Neural cell (in vitro differentiated cells): ENCODE data around the gene TLR2. TPM values are rescaled to one million over a fixed set of nuclear protein-coding genes. Genes with fewer than 3 reads are reported as not detected.

Experiments
- H2AFZ ChIP-seq: fragments of 200-600, 300-800 bp; sonication (generic), shearing (Covaris generic); 2 replicates; pipeline ENCODE4 v1.6.0; 2014; ENCODE audit warnings: low read depth, mild to moderate bottlenecking, antibody characterized with exemption, low read length, moderate library complexity
- H3F3A ChIP-seq: fragments of 200-600 bp; shearing (Covaris generic); 2 replicates; pipeline ENCODE4 v1.6.1; 2016; ENCODE audit warnings: mild to moderate bottlenecking, moderate library complexity, mixed read lengths, antibody characterized with exemption, low read length; ENCODE audit not compliant: insufficient read depth, poor library complexity, severe bottlenecking
- H3K27ac ChIP-seq: fragments of 200-600, 300-800 bp; sonication (generic), shearing (Covaris generic); 2 replicates; pipeline ENCODE4 v1.5.1; 2014; ENCODE audit warnings: mild to moderate bottlenecking, low read length, moderate library complexity
- H3K27me3 ChIP-seq: fragments of 300-800, 200-600 bp; sonication (generic), shearing (Covaris generic); 2 replicates; pipeline ENCODE4 v1.6.0; 2014; ENCODE audit warnings: mild to moderate bottlenecking, low read depth, low read length, moderate library complexity; ENCODE audit not compliant: insufficient read depth
- H3K36me3 ChIP-seq: fragments of 300-800, 200-600 bp; sonication (generic), shearing (Covaris generic); 2 replicates; pipeline ENCODE4 v1.5.1; 2014; ENCODE audit warnings: mild to moderate bottlenecking, antibody characterized with exemption, low read length, moderate library complexity; ENCODE audit not compliant: insufficient read depth
- H3K4me2 ChIP-seq: fragments of 300-800, 200-600 bp; sonication (generic), shearing (Covaris generic); 2 replicates; pipeline ENCODE4 v1.6.0; 2014; ENCODE audit warnings: mild to moderate bottlenecking, low read length
- H3K4me3 ChIP-seq: fragments of 300-800, 200-600 bp; sonication (generic), shearing (Covaris generic); 2 replicates; pipeline ENCODE4 v1.5.1; 2014; ENCODE audit warnings: mild to moderate bottlenecking, low read length, moderate library complexity
- H3K79me2 ChIP-seq: fragments of 200-600 bp; shearing (Covaris generic); replicated peaks from 2 replicates; pipeline ENCODE4 v1.6.0; 2014; ENCODE audit warnings: mild to moderate bottlenecking, low read length, moderate library complexity; ENCODE audit not compliant: insufficient read depth
- H3K9ac ChIP-seq: fragments of 300-800, 200-600 bp; sonication (generic), shearing (Covaris generic); 2 replicates; pipeline ENCODE4 v1.6.1; 2016; ENCODE audit warnings: mild to moderate bottlenecking, low read length, mixed read lengths
- H3K9me2 ChIP-seq: fragments of 200-600 bp; shearing (Covaris generic); 2 replicates; pipeline ENCODE4 v1.6.1; 2016; ENCODE audit warnings: mild to moderate bottlenecking, low read length, mixed read lengths; ENCODE audit not compliant: insufficient read depth
- H3K9me3 ChIP-seq: fragments of 200-600, 300-800 bp; sonication (generic), shearing (Covaris generic); 2 replicates; pipeline ENCODE4 v1.6.1; 2016; ENCODE audit warnings: mild to moderate bottlenecking, mixed run types, low read length, moderate library complexity, mixed read lengths
- H4K20me1 ChIP-seq: fragments of 200-600 bp; shearing (Covaris generic); 2 replicates; pipeline ENCODE4 v1.6.1; 2016; ENCODE audit warnings: mild to moderate bottlenecking, mixed run types; ENCODE audit not compliant: insufficient read depth
- CTCF ChIP-seq: fragments of 450-650 bp; IDR thresholded peaks from 2 replicates; pipeline ENCODE4 v1.5.1; 2014; ENCODE audit warnings: antibody characterized with exemption, mild to moderate bottlenecking, moderate library complexity; ENCODE audit not compliant: poor library complexity, severe bottlenecking
- EP300 ChIP-seq: fragments of 450-650 bp; conservative IDR thresholded peaks from 2 replicates; pipeline ENCODE4 v1.6.1; 2014; ENCODE audit warnings: antibody characterized with exemption, mild to moderate bottlenecking, moderate library complexity; ENCODE audit not compliant: poor library complexity, severe bottlenecking
- EZH2 ChIP-seq: fragments of 200-600, 300-800 bp; shearing (Covaris generic), sonication (generic); IDR thresholded peaks from 2 replicates; pipeline ENCODE4 v1.6.1; 2014; ENCODE audit warnings: antibody characterized with exemption, low read length, borderline replicate concordance, mild to moderate bottlenecking; ENCODE audit not compliant: insufficient read depth, poor library complexity, severe bottlenecking
- MXI1 ChIP-seq: fragments of 450-650 bp; conservative IDR thresholded peaks from 2 replicates; pipeline ENCODE4 v1.6.1; 2014; ENCODE audit warnings: antibody characterized with exemption, mild to moderate bottlenecking; ENCODE audit not compliant: poor library complexity, severe bottlenecking
- POLR2AphosphoS5 ChIP-seq: IDR thresholded peaks from 2 replicates; pipeline ENCODE4 v1.6.1; 2012
- RAD21 ChIP-seq: fragments of 450-650 bp; conservative IDR thresholded peaks from 2 replicates; pipeline ENCODE4 v1.6.1; 2014; ENCODE audit warnings: antibody characterized with exemption, mild to moderate bottlenecking, moderate library complexity
- REST ChIP-seq: IDR thresholded peaks from 2 replicates; pipeline ENCODE4 v1.6.1; 2012; ENCODE audit warnings: borderline replicate concordance
- SMC3 ChIP-seq: fragments of 450-650 bp; conservative IDR thresholded peaks from 2 replicates; pipeline ENCODE4 v1.6.1; 2014; ENCODE audit warnings: antibody characterized with exemption, mild to moderate bottlenecking, moderate library complexity; ENCODE audit not compliant: poor library complexity
- TAF1 ChIP-seq: IDR thresholded peaks from 2 replicates; pipeline ENCODE4 v1.6.1; 2012; ENCODE audit warnings: low read depth
- polyA plus RNA-seq: library from polyadenylated mRNA; depleted of rRNA; stranded (reverse); fragments of >200 nt; gene quantifications from 2 replicates; pipeline ENCODE4 v1.2.3, GENCODE V29; 2014

TLR2 gene
- polyA plus RNA-seq, 1 donor from 2014 or later, result not detected

- Histone ChIP-seq H3K27ac (no peak overlapping the region), H3K9me2 (no peaks in the 10 kb centered on the region), H2AFZ (no peak overlapping the region), H4K20me1 (no peaks in the 10 kb centered on the region), H3K27me3 (no peaks in the 10 kb centered on the region), H3K36me3 (no peaks in the 10 kb centered on the region), H3K9ac (no peak overlapping the region), H3K4me3 (no peak overlapping the region), H3K4me2 (no peak overlapping the region), H3F3A (no peaks in the 10 kb centered on the region), H3K9me3 (no peaks in the 10 kb centered on the region), H3K79me2 (no peaks in the 10 kb centered on the region)
- TF ChIP-seq SMC3 (no peak), MXI1 (no peak), EZH2 (no peak), CTCF (no peak), RAD21 (no peak), REST (no peak), EP300 (no peak), POLR2AphosphoS5 (no peak), TAF1 (no peak)
Observed at GRCh38 chr4:153733751-153734448, 49.8 kb downstream of the TLR2 start.

GRCh38 chr4:153735906-153736461 is 51.9 kb downstream of the TLR2 start:
- H3K27me3 ChIP-seq, result no peaks in the 10 kb centered on the region
- H3K4me2 ChIP-seq, result no peak overlapping the region
- H2AFZ ChIP-seq, result no peak overlapping the region
- no peaks in the 10 kb centered on the region for H3F3A ChIP-seq
- H3K9me3 ChIP-seq, result peaks cover 5% of the 10 kb centered on the region
- TF ChIP-seq CTCF, result no peak
- no peak for TF ChIP-seq MXI1
- no peak for TF ChIP-seq TAF1
- no peak for TF ChIP-seq REST
- no peak for TF ChIP-seq RAD21
- TF ChIP-seq EP300, result no peak
- TF ChIP-seq SMC3, result no peak
- no peak for TF ChIP-seq POLR2AphosphoS5
- no peak for TF ChIP-seq EZH2
- H3K27ac ChIP-seq, result no peak overlapping the region
- no peak overlapping the region for H3K4me3 ChIP-seq
- no peaks in the 10 kb centered on the region for H3K9me2 ChIP-seq
- H3K36me3 ChIP-seq, result no peaks in the 10 kb centered on the region
- no peaks in the 10 kb centered on the region for H4K20me1 ChIP-seq
- no peak overlapping the region for H3K9ac ChIP-seq
- H3K79me2 ChIP-seq, result no peaks in the 10 kb centered on the region
